Naive thymus-derived CD4-positive, alpha-beta T cell (primary cell): ENCODE data around the gene NEU4. TPM values are rescaled to one million over a fixed set of nuclear protein-coding genes. Genes with fewer than 3 reads are reported as not detected.
"Not testable (repeated sequence)": the region's sequence is repeated elsewhere in the genome, so short reads cannot be mapped to it uniquely, and the experiment has no call there.

Experiments used
- ATAC-seq: fragments of 150-1000 bp; cut with Tn5 transposase; 2 replicates; pipeline ENCODE4 v1.10.0; 2021; ENCODE audit warnings: mild to moderate bottlenecking, moderate library complexity
- CTCF ChIA-PET: fragments of 350-600 bp; sonication (Branson Sonifier 250); formaldehyde crosslinking; loops from one replicate; lab custom pipeline; 2021; ENCODE audit warnings: antibody characterized with exemption; lab: Charles Lee
- POLR2A ChIA-PET: fragments of 350-600 bp; sonication (Branson Sonifier 250); formaldehyde crosslinking; loops from one replicate; lab custom pipeline; 2021; ENCODE audit warnings: antibody characterized with exemption, inconsistent platforms; lab: Charles Lee
- DNase-seq, 9 donors: peaks; one replicate each; pipeline versions ENCODE4 v3.0.0 to v3.0.0-alpha.2; 2020 to 2022; ENCODE audit warnings: mixed read lengths in 1 of 9
- H3K27ac ChIP-seq: one replicate; pipeline ENCODE4 v1.7.0; 2013; ENCODE audit warnings: mild to moderate bottlenecking, low read depth, low read length, moderate library complexity
- H3K27me3 ChIP-seq, 2 donors: one replicate each; pipeline ENCODE4 v1.7.0; 2013; ENCODE audit warnings: low read length in 2 of 2, mild to moderate bottlenecking in 2 of 2, moderate library complexity in 2 of 2; ENCODE audit not compliant: control insufficient read depth in 2 of 2, insufficient read depth in 2 of 2
- H3K36me3 ChIP-seq, 3 experiments: 1 replicate in 2 of 3; 2 replicates in 1 of 3; pipeline ENCODE4 v1.7.0; 2013; ENCODE audit warnings: low read length in 3 of 3, mild to moderate bottlenecking in 3 of 3, moderate library complexity in 1 of 3; ENCODE audit not compliant: insufficient read depth in 3 of 3, control insufficient read depth in 2 of 3
- H3K4me1 ChIP-seq, 2 donors: one replicate each; pipeline ENCODE4 v1.7.0; 2013; ENCODE audit warnings: low read length in 2 of 2, mild to moderate bottlenecking in 2 of 2, moderate library complexity in 1 of 2; ENCODE audit not compliant: control insufficient read depth in 2 of 2, insufficient read depth in 2 of 2
- H3K4me3 ChIP-seq: 2 replicates; pipeline ENCODE4 v1.7.0; 2013; ENCODE audit warnings: mild to moderate bottlenecking, low read length
- H3K9me3 ChIP-seq, 3 experiments: 1 replicate in 2 of 3; 2 replicates in 1 of 3; pipeline ENCODE4 v1.7.0; 2013; ENCODE audit warnings: low read length in 3 of 3; ENCODE audit not compliant: control insufficient read depth in 2 of 3
- H3K27ac Mint-ChIP-seq, 9 donors: one replicate each; pipeline ENCODE4 v1.8.0; 2020 to 2022; ENCODE audit warnings: mixed read lengths in 9 of 9, mild to moderate bottlenecking in 8 of 9, moderate library complexity in 5 of 9, inconsistent platforms in 2 of 9
- H3K27me3 Mint-ChIP-seq, 5 donors: one replicate each; pipeline ENCODE4 v1.8.0; 2021 to 2022; ENCODE audit warnings: mixed read lengths in 5 of 5, mild to moderate bottlenecking in 1 of 5
- H3K36me3 Mint-ChIP-seq, 5 donors: one replicate each; pipeline ENCODE4 v1.8.0; 2020 to 2022; ENCODE audit warnings: mixed read lengths in 5 of 5, mild to moderate bottlenecking in 3 of 5, inconsistent platforms in 1 of 5
- H3K4me1 Mint-ChIP-seq, 7 donors: one replicate each; pipeline ENCODE4 v1.8.0; 2020 to 2022; ENCODE audit warnings: mixed read lengths in 7 of 7, mild to moderate bottlenecking in 3 of 7, inconsistent platforms in 1 of 7
- H3K4me3 Mint-ChIP-seq, 10 donors: one replicate each; pipeline ENCODE4 v1.8.0; 2020 to 2022; ENCODE audit warnings: mild to moderate bottlenecking in 10 of 10, mixed read lengths in 10 of 10, moderate library complexity in 6 of 10, inconsistent platforms in 2 of 10
- H3K9me3 Mint-ChIP-seq, 11 donors: one replicate each; pipeline ENCODE4 v1.8.0; 2020 to 2022; ENCODE audit warnings: mixed read lengths in 11 of 11, mild to moderate bottlenecking in 4 of 11, inconsistent platforms in 1 of 11, moderate library complexity in 1 of 11
- intact Hi-C, 2 donors: fragments of 100-400 bp; cut with micrococcal nuclease; formaldehyde crosslinking; loops; one replicate each; pipeline ENCODE4 v1.15.1; 2023
- polyA plus RNA-seq, 2 donors: library from polyadenylated mRNA; unstranded; fragments of 300-500 nt; fragmentation: Illumina TruSeq; gene quantifications; one replicate each; pipeline ENCODE4 v1.2.3, GENCODE V29; 2021
- total RNA-seq, 6 experiments: library from RNA in 5 of 6; stranded (reverse) in 5 of 6; gene quantifications; 1 replicate in 5 of 6; 2 replicates in 1 of 6; pipeline ENCODE4 v1.2.3 and lab custom pipeline; 2021 to 2026

The NEU4 gene, protein sequence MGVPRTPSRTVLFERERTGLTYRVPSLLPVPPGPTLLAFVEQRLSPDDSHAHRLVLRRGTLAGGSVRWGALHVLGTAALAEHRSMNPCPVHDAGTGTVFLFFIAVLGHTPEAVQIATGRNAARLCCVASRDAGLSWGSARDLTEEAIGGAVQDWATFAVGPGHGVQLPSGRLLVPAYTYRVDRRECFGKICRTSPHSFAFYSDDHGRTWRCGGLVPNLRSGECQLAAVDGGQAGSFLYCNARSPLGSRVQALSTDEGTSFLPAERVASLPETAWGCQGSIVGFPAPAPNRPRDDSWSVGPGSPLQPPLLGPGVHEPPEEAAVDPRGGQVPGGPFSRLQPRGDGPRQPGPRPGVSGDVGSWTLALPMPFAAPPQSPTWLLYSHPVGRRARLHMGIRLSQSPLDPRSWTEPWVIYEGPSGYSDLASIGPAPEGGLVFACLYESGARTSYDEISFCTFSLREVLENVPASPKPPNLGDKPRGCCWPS
- 10 to 100 TPM in 1 of 5 experiments, 1 to 10 TPM in 2, not detected in 2; 1.1 to 13.9 (median 1.2) TPM for total RNA-seq
- polyA plus RNA-seq: not detected
- 0.54 reads per million for total RNA-seq (lab: John Stamatoyannopoulos, UW)

DNA sequence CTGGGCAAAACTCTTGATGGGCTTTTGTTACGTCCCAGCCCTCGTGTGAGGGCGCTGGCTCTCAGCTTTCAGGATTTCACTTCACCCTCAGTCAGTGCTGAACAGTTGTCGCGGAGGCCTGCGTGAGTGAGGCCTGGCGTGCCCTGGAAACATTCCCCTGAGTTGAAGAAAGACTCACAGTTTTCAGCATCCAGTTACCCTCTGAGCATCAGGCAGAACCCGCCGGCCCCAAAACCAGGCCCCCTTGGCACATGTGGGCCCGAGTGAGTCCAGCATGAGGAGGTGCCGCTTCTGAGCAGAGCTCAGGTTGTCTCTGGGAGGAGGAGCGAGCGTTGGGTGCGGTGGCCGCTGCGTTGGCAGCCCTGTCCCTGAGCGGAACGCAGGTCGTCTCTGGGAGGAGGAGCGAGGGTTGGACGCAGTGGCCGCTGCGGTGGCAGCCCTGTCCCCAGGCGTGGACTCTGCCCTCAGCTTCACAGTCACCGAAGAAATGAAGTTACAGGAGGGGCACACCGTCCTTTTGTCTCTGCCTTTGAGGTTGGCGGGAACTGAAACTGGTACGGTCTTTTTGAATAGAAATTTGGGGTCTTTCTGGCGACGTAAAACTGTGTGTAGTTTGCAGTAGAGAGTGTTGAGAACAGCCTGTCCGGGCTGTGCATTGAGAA lies at the start of gene NEU4:
Gene NEU4, plus strand, starts transcription at position 473 of the 662 bp plus-strand sequence. CDS start 5,292 bp downstream, outside the sequence.
- CTCF ChIA-PET: no interaction called here
- H3K9me3 Mint-ChIP-seq: no peaks in the 10 kb centered on the region
- peaks cover 11 to 15% of the 10 kb centered on the region in 2 donors for H3K4me1 ChIP-seq
- no peaks in the 10 kb centered on the region for H3K36me3 ChIP-seq
- POLR2A ChIA-PET: no interaction called here
- DNase-seq (peak in 1 of 9 donors; percentile 20), ATAC-seq (no peak)
- H3K4me1 Mint-ChIP-seq: peaks cover 0 to 11% (median 5%) of the 10 kb centered on the region in 7 donors
- H3K4me3 Mint-ChIP-seq: peak within 1 kb of the TSS in 3 of 10 donors; percentile 0 to 37 (median 16)
- no peak within 1 kb of the TSS for H3K27ac ChIP-seq
- H3K4me3 ChIP-seq: no peak within 1 kb of the TSS
- peaks cover 0 to 6% (median 0%) of the 10 kb centered on the region in 5 donors for H3K27me3 Mint-ChIP-seq
- H3K27ac Mint-ChIP-seq: peak within 1 kb of the TSS in 1 of 9 donors; percentile 54
- no peaks in the 10 kb centered on the region for H3K9me3 ChIP-seq
- intact Hi-C loops: no loop called here
- H3K27me3 ChIP-seq: peaks cover 0 to 4% of the 10 kb centered on the region in 2 donors
- H3K36me3 Mint-ChIP-seq: no peaks in the 10 kb centered on the region

DNA sequence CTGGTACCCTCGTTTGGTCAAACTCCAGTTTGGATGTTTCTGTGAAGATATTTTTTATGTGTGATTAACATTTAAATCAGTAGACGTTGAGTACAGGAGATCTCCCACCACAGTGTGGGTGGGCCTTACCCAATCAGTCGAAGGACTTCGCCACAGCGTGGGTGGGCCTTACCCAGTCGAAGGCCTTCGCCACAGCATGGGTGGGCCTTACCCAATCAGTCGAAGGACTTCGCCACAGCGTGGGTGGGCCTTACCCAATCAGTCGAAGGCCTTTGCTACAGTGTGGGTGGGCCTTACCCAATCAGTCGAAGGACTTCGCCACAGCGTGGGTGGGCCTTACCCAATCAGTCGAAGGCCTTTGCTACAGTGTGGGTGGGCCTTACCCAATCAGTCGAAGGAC lies 49.1 kb upstream of the NEU4 start:
- peak overlapping the region in 6 of 9 donors; percentile 8 to 65 (median 34) for H3K27ac Mint-ChIP-seq
- H3K9me3 ChIP-seq, H3K27me3 ChIP-seq, DNase-seq, ATAC-seq, H3K27me3 Mint-ChIP-seq, H3K4me3 ChIP-seq, CTCF ChIA-PET, intact Hi-C loops, H3K27ac ChIP-seq, H3K4me3 Mint-ChIP-seq: not testable (repeated sequence)
- POLR2A ChIA-PET: interaction anchor here (0.8 kb wide), 1 partner anchor 11 kb away, joined by 3 read pairs; no protein-coding TSS in a partner anchor
- H3K36me3 Mint-ChIP-seq: peaks cover 0 to 34% (median 21%) of the 10 kb centered on the region in 5 donors
- peaks cover 0 to 29% of the 10 kb centered on the region in 2 donors for H3K4me1 ChIP-seq
- peaks cover 0 to 12% (median 4%) of the 10 kb centered on the region in 11 donors for H3K9me3 Mint-ChIP-seq
- H3K4me1 Mint-ChIP-seq: peaks cover 0 to 15% (median 6%) of the 10 kb centered on the region in 7 donors
- H3K36me3 ChIP-seq: peaks cover 0 to 37% (median 13%) of the 10 kb centered on the region in 3 experiments

DNA sequence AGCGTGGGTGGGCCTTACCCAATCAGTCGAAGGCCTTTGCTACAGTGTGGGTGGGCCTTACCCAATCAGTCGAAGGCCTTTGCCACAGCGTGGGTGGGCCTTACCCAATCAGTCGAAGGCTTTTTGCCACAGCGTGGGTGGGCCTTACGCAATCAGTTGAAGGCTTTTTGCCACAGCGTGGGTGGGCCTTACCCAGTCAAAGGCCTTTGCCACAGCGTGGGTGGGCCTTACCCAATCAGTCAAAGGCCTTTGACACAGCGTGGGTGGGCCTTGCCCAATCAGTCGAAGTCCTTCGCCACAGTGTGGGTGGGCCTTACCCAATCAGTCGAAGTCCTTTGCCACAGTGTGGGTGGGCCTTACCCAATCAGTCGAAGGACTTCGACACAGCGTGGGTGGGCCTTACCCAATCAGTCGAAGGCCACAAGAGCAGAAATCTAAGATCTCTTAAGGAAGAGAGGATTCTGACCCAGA lies 48.7 kb upstream of the NEU4 start:
- Histone ChIP-seq H3K36me3 (peaks cover 0 to 33% (median 13%) of the 10 kb centered on the region in 3 experiments), H3K27me3 (no peaks in the 10 kb centered on the region), H3K27ac (no peak overlapping the region), H3K4me1 (peaks cover 0 to 29% of the 10 kb centered on the region in 2 donors), H3K9me3 (peaks cover 0 to 5% (median 0%) of the 10 kb centered on the region in 3 experiments), H3K4me3 (no peak overlapping the region)
- Mint-ChIP-seq H3K27me3 (no peaks in the 10 kb centered on the region), H3K36me3 (peaks cover 0 to 34% (median 21%) of the 10 kb centered on the region in 5 donors), H3K27ac (peak overlapping the region in 2 of 9 donors; percentile 71 to 88), H3K4me3 (peak overlapping the region in 1 of 10 donors; percentile 42), H3K4me1 (peaks cover 0 to 15% (median 6%) of the 10 kb centered on the region in 7 donors), H3K9me3 (peaks cover 0 to 12% (median 4%) of the 10 kb centered on the region in 11 donors)
- ATAC-seq: no peak
- CTCF ChIA-PET: no interaction called here
- POLR2A ChIA-PET: no interaction called here
- peak in 1 of 9 donors; percentile 2 for DNase-seq
- intact Hi-C loops: no loop called here

DNA sequence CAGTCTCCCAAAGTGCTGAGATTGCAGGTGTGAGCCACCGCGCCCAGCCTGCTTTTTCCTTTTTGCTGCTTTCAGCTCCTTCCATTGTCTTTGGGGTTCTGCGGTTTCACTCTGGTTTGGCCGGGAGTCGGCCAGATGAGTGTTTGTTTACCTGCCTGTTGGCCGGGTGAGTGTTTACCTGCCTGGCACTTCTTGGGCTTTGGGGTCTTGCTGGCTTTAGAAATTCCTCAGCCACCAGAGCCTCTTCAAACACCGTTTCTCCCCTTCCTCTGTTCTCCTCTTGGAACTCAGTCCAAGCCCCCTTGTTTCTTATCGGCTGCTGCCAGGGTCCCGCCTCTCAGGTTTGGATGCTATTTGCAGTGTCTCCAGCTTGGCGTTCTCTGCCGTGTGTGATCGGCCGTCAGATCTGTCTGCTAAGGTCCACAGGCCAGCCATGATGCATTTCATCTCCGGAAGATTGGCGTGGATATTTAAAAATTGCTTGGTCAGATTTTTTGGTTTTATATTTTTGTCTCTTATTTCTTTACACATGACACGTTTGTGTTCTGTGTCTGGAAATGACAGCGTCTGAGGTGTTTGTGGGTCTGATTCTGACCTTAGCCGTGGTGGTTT lies 46.6 kb upstream of the NEU4 start:
- Mint-ChIP-seq H3K27me3 (no peaks in the 10 kb centered on the region), H3K9me3 (peaks cover 0 to 12% (median 4%) of the 10 kb centered on the region in 11 donors), H3K4me3 (peak overlapping the region in 2 of 10 donors; percentile 17 to 60), H3K36me3 (peaks cover 0 to 27% (median 21%) of the 10 kb centered on the region in 5 donors), H3K27ac (peak overlapping the region in 3 of 9 donors; percentile 35 to 61 (median 57)), H3K4me1 (peaks cover 0 to 15% (median 6%) of the 10 kb centered on the region in 7 donors)
- intact Hi-C loops: no loop called here
- CTCF ChIA-PET: no interaction called here
- no peak for ATAC-seq
- Histone ChIP-seq H3K27ac (no peak overlapping the region), H3K4me1 (peaks cover 0 to 29% of the 10 kb centered on the region in 2 donors), H3K4me3 (peak overlapping the region; percentile 43), H3K36me3 (peaks cover 0 to 13% (median 5%) of the 10 kb centered on the region in 3 experiments), H3K9me3 (peaks cover 0 to 5% (median 0%) of the 10 kb centered on the region in 3 experiments), H3K27me3 (no peaks in the 10 kb centered on the region)
- POLR2A ChIA-PET: no interaction called here
- DNase-seq: peak in 1 of 9 donors; percentile 5

DNA sequence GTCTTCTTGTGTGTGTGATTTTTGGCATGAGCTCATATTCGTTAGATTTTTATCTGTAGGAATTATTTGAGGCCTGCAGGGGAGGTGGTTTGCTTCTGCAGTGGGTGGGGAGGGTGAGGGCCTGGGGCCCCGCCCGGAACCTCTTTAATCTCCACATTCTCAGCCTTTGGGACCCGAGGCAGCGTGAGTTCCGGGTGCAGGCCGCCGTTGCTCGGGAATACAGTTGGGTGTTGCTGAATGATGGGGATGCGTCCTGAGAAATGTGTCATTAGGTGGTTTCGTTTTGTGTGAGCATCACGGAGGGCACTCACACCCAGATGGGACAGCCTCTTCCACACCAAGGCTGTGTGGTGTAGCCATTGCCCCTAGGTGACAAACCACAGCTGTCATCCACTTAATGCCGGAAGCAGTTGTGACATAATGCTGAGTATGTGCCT lies 46.0 kb upstream of the NEU4 start:
- H3K9me3 ChIP-seq: peaks cover 0 to 5% (median 0%) of the 10 kb centered on the region in 3 experiments
- ChIA-PET CTCF (no interaction called here), POLR2A (no interaction called here)
- Mint-ChIP-seq H3K9me3 (peaks cover 0 to 12% (median 4%) of the 10 kb centered on the region in 11 donors), H3K4me3 (peak overlapping the region in 2 of 10 donors; percentile 17 to 60), H3K27ac (peak overlapping the region in 4 of 9 donors; percentile 14 to 61 (median 44)), H3K27me3 (no peaks in the 10 kb centered on the region), H3K4me1 (peaks cover 0 to 15% (median 6%) of the 10 kb centered on the region in 7 donors), H3K36me3 (peaks cover 0 to 23% (median 21%) of the 10 kb centered on the region in 5 donors)
- ATAC-seq (peak; percentile 81), DNase-seq (peak in 1 of 9 donors; percentile 11)
- H3K4me3 ChIP-seq: no peak overlapping the region
- H3K27ac ChIP-seq: no peak overlapping the region
- intact Hi-C loops: no loop called here
- H3K27me3 ChIP-seq: no peaks in the 10 kb centered on the region
- H3K36me3 ChIP-seq: peaks cover 0 to 13% (median 5%) of the 10 kb centered on the region in 3 experiments
- peaks cover 0 to 29% of the 10 kb centered on the region in 2 donors for H3K4me1 ChIP-seq
